ENCODE measurements around the gene ATPAF1.

DNA sequence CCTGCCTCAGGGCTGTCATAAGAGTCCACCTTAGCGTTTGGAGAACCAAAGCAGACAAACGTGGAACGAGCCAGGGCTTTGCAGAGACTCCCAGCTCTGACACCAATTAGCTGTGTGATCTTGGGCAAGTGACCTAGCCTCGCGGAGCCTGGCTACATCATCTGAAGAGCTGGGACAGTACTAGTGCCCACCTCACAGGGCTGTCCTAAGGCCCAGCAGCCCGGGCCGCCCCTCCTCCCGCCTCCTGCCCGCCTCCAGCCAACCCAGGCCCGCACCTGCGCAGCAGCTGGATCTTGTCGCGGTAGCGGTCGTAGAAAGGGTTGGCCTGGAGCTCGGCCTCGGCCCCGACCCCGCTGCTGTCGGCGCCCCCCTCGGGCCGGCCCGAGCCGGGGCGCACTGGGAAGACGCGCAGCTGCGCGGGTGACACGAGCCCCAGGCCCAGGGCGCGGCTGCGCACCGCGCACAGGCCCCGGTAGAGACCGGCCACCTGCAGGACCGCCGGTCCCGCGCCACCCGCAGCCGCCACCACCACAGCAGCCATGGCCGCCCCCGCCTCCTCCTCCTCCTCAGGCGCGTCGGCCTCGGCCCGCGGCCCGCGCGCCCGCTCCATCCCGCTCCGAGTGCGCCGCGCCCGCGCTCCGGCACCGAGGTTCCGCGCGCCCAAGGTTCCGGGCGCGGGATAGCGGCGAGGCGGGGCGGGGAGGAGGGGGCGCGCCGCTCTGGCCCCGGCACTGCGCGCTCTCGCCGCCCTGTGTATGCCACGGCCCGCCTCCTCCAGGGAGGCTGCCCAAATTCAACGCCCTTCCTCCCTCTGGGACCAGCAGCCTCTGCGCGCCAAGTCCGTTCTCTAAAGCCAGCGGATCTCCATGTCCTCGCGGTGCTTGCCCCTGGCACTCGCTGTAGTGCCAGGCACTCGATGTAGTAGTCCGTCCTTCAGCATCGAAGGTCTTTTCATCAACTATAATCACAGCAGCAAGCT is at the start of gene ATPAF1:
- peak; percentile 44 to 57 for TF ChIP-seq POLR2A (IDR thresholded peaks at IDR 0.05)
- TF ChIP-seq, protein P1, sequence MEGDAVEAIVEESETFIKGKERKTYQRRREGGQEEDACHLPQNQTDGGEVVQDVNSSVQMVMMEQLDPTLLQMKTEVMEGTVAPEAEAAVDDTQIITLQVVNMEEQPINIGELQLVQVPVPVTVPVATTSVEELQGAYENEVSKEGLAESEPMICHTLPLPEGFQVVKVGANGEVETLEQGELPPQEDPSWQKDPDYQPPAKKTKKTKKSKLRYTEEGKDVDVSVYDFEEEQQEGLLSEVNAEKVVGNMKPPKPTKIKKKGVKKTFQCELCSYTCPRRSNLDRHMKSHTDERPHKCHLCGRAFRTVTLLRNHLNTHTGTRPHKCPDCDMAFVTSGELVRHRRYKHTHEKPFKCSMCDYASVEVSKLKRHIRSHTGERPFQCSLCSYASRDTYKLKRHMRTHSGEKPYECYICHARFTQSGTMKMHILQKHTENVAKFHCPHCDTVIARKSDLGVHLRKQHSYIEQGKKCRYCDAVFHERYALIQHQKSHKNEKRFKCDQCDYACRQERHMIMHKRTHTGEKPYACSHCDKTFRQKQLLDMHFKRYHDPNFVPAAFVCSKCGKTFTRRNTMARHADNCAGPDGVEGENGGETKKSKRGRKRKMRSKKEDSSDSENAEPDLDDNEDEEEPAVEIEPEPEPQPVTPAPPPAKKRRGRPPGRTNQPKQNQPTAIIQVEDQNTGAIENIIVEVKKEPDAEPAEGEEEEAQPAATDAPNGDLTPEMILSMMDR (IDR thresholded peaks at IDR 0.05) = peak in 1 of 6 experiments; percentile 5

All from adrenal gland (tissue), 5 donors.